DOHH2 (cell line): ENCODE results near the gene TRIP10.
A peak's percentile ranks its signal among the peaks of the same experiment; 100 is the strongest.

ENCODE experiments used
- CTCF ChIP-seq: fragments of 200-600 bp; sonication (generic); IDR thresholded peaks from one replicate; pipeline ENCODE4 v1.5.1; 2014; ENCODE audit warnings: antibody characterized with exemption, mild to moderate bottlenecking, low read depth, low read length; ENCODE audit not compliant: poor library complexity, severe bottlenecking
- EZH2phosphoT487 ChIP-seq: fragments of 200-600 bp; sonication (generic); IDR thresholded peaks from 2 replicates; pipeline ENCODE4 v1.6.1; 2017; ENCODE audit warnings: borderline replicate concordance, mild to moderate bottlenecking, antibody characterized with exemption, low read length, moderate library complexity, mixed read lengths

GRCh38 chr19:6769006-6769619 lies 29.6 kb downstream of the TRIP10 start:
- TF ChIP-seq CTCF (peak; percentile 59), EZH2phosphoT487 (no peak)
